CD4-positive, alpha-beta T cell treated with Interleukin-4 for 4 hours (primary cell): ENCODE measurements around the gene ITGB2.
A peak's percentile ranks its signal among the peaks of the same experiment; 100 is the strongest.

Experiments
- DNase-seq: peaks from one replicate; pipeline ENCODE4 v3.0.0-alpha.2; 2020

Gene ITGB2

DNA sequence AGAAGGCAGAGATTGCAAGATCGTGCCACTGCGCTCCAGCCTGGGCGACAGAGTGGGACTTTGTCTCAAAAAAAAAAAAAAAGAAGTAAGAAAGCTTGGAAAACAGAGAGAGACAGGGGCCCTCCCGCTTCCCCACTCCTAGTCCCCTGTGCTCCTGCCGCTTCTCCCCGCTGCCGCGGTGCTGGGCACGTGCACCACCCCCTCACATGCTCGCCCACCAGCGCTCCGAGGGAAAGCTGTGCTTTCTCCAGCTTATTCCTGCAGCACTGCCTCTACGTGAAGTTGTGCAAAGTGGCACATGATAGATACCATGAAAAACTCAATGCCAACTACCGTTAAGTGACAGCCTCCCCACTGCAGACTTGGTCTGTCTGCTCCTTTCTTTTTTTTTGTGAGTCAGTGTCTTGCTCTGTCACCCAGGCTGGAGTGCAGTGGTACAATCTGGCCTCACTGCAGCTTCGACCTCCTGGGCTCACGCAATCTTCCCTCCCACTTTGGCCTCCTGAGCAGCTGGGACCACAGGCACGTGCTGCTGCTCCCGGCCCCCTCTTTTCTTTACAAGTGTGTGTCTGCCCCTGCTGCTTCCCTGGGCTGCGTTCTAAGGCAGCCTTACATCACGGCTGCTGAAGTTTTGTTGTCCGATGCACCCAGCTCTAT, 34.6 kb upstream of the ITGB2 start:
- no peak for DNase-seq

DNA sequence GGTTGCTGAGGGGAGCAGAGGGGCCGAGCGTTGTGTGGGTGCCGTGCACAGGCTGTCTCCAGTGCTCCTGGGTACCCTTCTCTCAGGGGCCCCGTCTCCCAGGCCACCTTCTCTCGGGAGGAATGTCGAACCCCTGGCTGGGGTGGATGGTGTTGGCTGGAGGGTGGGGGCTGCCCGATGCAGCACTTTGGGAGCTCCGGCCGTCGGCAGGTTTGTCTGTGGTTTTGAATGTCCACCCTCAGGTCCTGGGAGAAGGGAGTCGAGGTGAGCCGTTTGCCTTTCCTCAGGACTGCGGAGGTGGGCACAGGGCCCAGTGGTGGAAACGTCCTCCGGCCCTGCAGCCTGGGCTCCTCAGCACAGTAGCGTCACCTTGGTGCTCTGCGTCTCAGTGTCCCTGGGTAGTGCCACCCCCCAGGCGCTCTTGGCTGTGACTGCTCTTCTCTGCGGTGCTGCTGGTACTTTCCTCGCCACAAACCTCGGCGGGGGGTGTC, 33.6 kb upstream of the ITGB2 start:
- no peak for DNase-seq

DNA sequence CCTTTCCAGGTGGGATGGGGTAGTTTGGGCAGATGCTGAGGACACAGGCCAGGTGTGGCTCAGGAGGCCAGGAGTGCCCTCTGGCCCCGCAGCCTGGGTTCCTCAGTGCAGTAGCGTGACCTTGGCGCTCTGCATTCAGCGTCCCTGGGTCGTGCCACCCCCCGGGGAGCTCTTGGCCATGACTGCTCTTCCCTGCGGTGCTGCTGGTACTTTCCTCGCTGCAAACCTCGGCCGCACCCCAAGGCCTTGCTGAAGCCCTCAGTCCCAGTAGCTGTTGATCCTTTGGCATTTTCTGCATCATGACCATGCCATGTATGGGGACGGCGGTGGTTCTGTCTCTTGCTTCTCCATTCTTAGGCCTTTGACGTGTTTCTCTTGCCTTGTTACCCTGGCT, 32.9 kb upstream of the ITGB2 start:
- no peak for DNase-seq

DNA sequence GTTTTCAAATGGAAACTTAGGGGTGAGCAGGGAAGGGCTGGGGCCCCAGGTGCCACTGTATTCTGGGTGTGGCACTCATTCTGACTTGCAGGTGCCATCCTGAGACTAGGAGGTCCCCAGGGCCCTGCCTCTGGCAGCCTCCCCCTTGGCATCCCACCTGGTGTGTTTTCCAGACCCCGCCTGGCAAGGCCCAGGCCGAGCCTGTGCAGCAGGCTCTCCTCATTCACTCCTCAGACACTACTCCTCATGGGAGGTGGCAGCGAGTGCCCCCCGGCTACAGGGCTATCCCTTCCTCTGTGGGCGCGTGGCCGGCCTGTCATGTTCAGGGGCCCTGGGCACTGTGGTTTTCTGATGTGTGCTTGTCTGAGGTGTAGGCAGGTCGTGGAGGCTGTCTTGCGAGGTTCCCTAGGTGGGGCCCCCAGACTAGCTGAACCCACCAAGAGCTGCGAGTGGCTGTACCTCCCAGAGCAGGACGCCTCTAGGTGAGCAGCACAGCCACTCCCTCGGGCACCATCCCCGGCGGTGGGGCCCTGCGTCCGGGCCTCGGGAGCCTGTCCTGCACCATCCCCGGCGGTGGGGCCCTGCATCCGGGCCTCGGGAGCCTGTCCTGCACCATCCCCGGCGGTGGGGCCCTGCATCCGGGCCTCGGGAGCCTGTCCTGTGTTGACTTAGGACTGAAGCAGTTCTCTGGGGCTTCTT, 32.4 kb upstream of the ITGB2 start:
- no peak for DNase-seq

DNA sequence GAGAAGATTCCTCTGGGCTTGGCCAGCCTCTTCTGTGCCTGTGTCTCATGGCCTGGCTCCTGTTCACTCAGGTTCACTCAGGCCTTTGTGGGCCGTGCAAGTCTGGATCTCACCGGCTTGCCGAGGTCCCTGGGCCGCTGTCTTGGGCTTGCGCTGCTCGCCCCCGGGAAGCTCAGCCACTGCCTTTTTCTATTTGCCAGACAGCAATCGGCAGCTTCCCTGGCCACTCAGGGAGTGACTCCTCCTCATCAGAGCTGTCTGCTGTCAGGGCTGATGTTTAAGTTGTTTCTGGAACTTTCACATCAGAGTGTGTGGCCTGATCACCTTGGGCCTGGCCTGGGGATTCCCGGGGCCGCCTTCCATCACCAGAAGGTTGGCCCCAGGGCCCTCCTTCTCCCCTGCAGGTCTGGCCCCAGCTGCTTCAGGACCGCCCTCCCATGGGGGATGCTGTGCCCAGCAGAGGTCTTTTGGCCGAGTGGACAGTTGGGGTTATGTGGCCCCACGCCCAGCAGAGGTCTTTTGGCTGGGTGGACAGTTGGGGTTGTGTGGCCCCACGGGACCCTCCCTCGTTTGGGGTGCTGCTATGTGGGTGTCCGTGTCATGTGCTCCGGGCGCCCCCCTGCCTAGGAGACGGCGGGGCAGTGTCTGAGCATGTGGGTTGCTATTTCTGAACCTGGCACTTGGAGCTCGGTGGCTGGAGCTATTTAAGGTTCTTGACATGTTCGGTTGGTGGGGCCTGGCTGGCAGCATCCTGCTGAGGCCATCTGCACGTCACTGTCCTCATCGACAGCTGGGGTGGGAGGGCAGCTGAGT, 31.6 kb upstream of the ITGB2 start:
- DNase-seq = no peak

DNA sequence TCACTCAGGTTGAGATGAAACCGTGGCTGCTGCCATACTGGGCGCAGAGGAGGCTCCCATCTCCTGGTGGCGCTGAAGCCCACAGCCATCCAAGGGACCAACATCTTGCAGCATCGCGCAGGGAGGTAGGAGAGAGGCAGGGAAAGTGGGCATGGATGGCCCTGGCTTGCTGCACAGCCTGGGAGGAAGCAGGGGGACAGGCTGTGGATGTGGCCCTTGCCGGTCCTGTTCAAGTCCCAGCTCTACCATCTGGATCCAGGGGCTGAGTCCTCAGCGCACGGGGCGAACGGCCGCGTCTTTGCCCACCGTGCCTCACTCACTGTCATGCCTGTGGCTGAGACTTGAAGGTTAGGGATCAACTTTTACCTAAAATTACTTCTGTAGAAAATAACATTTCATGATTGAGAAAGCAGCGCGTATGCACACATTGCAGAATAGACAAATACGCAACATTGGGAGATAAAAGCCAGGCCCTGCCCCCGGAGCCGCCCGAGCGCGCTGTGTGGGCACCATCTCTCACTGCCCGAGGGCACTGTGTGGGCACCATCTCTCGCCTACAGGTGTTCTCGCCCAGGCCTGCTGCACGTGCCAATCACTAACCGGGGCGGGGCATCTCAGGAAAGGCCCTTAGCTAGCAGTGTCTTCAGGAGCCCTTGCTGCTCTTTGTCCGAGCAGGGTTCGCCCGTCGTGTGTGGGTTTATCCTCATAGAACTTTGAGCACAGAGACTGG, 30.7 kb upstream of the ITGB2 start:
- DNase-seq = no peak

DNA sequence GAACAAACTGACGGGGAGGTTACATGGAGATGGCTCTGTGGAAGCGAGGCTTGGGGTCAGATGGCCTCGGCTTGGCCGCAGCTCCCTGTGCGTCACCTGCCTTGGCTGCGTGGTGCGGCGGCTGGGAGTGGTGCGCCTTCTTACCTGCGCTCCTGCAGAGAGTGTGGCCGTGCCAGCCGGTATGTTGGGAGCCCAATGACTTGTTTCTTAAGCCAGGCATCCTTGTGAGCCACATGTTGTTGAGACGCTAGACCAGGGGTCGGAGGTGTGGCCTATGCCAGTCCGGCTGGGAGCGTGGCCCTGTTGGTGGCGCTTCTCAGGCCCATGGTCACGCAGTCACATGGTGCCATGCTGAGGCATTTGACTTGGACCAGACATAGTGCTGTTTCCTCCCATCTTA, 29.7 kb upstream of the ITGB2 start:
- DNase-seq = no peak

DNA sequence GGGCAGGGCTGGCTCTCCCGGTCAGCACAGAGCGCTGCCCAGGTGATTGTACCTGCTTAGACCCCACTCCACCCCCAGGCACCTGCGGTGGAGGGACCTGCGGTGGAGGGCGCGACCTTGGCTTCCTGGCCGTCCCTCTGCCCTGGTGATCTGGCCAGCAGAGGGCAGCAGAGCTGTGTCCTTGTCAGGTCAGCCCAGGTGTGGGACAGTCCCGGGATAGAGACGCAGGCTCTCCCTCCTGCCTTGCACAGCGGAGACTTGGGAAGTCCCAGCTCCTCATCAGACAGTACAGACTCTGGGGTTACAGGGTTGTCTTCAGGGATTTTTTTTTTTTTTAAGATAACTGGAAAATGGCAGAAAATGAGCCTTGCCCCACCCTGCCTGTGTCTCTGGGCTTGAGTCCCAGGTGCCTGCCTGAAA, 29.1 kb upstream of the ITGB2 start:
- peak; percentile 76 for DNase-seq

DNA sequence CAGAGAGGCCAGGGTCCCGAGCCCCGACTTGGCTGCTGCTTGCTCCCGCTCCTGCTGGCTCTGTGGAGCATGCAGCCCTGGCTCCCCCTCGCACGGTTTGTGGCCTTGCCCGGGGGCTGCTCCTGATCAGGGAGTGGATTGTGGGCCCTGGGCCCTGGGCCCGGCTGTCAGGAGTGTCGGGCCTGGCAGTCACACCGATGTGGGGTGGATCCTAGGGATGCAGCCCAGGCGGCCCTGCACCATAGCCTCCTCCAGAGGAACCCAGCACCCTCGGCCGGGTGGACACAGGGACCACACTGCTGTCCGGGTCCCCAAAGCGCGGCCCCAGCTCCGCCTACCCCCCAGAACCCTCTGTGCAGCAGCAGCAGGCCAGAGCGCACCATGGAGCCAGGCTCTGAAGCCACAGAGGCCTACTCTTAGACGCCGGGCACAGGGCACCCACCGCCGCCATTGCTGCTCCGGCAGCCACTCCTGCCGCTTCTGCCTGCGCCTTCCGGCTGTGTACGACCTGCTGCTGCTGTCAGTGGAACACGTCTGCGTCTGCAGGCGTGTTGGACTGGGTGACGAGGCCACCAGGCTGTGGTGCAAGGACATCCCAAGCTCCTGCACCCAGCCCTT, 28.6 kb upstream of the ITGB2 start:
- DNase-seq = no peak

DNA sequence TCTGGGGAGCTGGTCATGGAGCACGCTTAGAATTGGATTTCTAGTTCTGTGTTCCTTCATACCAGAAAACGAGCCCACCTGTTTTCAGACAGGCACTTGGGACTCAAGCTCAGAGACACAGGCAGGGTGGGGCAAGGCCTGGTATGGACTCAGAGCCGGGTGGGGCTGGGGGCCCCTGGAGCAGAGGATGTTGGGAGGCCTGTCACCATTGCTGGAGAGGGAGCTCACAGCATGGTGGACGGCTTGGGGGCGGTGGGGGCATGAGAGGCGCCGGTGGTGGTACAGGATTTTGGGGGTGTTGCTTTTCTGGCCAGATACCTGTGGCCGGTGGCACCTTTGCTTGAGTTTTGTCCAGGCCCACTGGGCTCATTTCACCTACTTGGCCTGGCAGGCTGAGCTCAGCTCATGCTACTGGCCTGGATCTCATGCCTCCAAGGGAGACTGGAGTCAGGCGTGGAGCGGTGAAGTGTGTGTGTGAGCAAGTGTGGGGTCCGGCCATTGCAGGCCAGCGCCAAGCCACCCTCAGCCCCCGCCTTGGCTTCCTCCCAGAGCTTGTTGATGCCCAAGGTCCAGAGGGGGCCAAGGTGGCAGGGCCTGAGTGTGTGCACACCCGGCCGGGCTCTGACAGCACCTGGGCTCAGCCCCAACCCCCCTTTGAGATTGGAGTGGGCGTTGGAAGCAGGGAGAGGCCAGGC, 27.9 kb upstream of the ITGB2 start:
- no peak for DNase-seq

DNA sequence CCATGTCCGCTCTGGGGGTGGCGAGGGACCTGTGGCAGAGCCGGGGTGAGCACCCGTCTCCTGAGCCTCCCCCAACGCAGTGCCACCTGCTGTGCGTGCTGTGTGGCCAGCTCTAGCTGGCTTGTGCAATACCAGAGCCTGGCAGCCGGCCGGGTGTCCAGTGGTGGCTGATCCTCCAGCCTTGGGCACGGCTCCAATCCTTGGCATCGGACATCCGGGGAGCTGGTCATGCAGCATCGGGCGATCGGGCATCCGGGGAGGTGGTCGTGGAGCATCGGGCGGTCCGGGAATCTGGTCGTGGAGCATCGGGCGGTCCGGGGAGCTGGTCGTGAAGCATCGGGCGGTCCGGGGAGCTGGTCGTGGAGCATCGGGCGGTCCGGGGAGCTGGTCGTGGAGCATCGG, 27.2 kb upstream of the ITGB2 start:
- no peak for DNase-seq

DNA sequence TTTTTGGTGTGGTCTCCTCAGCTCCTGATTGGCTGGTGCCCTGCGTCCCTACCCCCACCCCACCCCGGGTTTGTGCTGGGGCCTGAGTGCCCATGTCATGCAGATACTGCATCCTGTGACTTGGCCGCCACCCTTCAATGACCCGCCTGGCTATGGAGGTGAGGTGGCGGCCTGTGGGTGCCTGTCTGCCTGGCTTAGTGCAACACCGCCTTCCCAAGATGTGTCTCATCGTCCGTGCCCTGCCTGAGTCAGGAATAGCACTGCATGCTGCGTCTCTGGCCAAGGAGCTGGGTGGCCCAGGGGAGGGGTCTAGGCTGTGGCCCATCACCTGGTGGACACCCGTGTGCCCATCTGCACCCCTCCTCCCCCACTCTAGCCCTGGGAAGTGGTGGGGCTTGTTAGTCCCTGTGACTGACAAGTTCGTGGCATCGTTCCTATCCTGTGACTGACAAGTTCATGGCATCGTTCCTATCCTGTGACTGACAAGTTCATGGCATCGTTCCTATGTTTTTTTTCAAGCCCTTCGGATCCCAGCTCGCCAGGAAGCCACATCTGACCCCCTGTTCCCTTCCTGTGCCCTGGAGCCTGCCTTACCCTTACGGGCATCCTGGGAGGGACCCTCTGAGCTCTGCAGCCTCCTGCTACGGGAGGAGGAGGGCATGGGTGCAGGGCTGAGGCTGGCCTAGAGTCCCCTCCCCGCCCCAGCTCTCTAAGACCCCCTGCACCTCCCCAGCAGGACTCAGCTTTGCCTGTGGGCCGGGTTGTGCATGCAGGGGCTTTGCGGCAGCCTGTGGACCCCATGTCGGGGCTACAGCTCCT, 26.6 kb upstream of the ITGB2 start:
- DNase-seq = no peak

DNA sequence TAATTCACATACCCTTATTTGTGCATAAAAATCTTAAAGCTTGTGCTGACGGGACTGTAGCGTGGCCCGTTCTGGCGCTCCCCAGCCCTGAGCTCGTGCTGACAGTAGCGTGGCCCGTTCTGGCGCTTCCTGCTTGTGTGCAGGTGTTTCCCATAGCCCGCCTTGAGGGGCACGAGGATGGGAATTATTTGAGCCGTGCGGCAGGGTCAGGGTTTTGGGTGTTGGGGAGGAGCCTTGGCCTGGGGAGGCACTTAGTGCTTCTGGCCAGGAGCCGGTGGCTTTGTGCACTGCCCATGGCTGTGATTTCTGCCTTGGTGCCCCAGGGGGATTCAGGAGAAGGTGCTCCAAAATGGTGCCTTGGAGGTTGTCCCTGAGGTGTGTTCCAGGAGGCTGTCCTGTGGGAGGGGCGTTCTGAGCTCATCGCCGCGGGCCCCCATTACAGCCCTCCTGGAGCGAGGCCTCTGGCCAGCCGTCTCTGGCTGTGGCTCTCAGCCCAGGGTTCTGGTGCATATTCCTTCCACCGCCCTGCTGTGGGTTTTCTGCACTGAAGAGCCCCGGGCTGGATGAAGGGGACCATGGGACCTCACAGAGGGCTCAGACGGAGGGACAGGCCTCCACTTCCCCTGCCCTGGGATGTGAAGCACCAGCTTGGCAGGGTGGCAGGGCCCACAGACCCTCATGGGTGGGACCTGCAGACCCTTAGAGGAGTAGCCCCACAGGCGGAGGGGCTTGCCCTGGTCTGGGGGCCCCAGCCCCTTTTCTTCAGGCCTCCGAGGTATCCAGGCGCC, 25.7 kb upstream of the ITGB2 start:
- DNase-seq = no peak

DNA sequence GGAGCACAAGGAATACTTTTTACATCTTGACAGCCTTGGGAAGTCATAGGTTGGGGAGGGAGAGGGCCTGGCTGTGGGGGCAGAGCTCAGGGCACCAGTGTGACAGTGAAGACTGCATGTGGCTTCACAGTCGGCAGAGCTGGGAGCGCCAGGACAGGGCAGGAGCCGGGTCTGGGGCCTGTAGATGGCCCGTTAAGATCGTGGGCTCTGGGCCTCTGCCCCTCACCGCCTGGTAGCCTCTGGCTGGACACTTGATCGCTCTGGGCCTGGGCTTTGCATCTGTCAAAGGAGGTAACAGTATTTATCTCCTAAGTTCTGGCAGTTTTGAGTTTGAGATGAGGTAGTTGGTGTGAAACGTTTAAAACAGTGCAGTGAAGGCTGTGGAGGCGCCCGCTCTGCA, 23.9 kb upstream of the ITGB2 start:
- no peak for DNase-seq

DNA sequence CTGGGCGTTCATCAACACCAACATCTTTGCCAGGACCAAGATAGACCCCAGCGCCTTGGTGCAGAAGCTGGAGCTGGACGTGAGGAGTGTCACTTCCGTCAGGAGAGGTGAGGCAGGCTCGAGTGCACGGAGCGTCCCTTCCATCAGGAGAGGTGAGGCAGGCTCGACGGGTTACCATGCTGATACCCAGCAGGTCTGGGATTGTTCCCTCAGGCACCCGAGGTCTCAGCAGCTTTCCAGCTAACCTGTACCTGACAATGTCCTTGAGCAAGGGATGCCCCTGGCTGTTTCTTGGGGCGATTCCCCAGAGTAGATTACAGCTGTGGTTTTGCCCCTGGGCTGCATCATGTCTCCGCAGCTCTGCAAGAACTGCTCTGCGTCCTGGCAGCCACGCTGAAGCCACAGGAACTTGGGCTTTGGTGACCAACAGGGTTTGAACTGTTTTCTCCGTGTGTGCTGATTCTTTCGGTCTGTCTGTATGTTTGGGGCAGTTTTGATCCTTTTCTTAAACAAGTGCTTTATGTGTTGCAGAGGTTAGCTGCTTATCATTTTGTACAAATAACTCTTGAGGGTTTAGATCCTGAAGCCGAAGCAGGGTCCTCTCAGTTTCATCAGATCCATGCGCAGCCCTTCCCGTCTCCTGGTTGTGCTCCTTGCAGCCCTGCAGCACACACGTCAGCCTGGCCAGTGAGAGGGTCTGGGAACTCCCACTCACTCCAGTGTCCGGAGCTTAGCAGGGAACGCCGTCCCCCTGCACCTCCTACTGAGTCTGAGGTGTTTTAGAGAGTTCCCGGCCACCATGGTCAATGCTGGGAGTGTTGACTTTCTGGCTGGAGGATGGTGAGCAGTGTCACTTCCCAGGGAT, 23.2 kb upstream of the ITGB2 start:
- no peak for DNase-seq

DNA sequence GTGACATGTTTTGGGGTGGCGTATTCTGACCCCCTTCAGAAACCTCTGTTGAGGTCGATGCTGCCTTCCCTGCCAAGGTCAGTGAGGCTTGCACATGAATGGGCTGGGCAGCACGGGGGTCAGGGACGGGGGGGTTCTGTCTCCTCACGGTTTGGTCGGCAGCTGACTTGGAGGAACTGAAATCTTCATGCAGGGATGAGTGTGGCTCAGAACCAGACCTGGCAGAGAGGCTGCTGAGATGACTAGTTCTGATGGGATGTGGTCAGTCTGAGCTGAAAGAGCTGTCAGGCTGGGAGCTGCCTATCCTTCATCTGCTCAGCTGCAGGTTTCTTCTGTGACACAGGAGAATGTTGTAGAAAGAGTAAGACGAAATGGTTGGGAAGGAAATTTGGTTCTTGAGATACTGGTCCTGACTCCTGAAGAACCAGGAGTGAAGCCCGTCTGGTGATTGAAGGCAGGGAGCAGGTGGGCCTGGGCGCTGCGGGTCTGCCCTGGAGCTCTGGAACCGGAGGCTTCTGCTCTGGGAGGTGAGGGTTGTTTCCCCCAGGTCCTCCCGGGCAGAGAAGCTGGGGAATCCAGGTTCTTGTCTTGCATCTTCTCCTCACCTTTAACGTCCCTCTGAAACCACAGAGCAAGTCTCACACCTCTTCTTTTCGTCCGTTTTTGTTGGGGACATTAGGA, 22.4 kb upstream of the ITGB2 start:
- DNase-seq = no peak

DNA sequence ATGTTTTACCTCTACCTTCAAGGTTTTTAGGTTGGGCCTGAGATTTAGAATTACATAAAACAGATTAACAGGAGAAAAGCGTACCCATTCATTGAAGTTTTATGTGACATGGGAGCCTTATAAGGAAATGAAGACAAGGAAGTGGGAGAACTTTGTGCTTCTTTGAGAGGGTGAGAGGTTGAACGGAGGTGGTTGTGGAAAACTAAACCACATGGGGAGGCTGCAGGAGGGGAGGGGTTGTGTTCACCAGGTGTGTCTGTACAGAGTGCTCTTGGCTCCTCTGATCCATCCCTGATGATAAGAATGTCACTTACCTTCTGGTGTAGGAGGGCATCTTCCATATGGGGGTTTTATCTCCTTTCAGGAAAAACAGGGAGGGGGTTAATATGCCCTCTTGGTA, 21.9 kb upstream of the ITGB2 start:
- DNase-seq = no peak

DNA sequence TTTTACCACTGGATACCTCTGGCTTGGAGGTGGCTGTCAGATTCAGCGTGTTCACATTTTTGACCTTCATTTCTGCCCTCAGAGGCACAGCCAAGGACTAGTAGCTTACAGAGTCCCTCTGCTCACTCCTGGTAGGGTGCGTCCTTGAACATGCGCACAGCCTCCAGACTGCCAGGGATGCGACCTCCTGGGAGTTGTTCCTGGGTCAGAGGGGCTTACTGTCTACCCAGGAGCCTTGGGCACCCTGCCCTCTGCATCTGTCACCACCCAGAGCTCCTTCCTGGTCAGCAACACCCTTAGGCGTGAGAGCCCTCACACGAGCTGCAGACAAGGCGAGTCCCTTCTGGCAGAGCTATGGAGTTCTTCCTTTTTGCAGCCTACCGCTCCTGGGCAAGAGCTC, 20.9 kb upstream of the ITGB2 start:
- no peak for DNase-seq
